Rectal smooth muscle tissue (tissue), 1 donor: ENCODE results near the gene CHRNB2.
A peak's percentile ranks its signal among the peaks of the same experiment; 100 is the strongest.

ENCODE experiments used
- H3K27ac ChIP-seq: one replicate; pipeline ENCODE4 v1.7.0; 2013; ENCODE audit warnings: low read depth, low read length, inconsistent platforms
- H3K27me3 ChIP-seq: one replicate; pipeline ENCODE4 v1.7.0; 2013; ENCODE audit warnings: low read length; ENCODE audit not compliant: control insufficient read depth, insufficient read depth
- H3K36me3 ChIP-seq: one replicate; pipeline ENCODE4 v1.7.0; 2013; ENCODE audit warnings: low read length; ENCODE audit not compliant: control insufficient read depth, insufficient read depth
- H3K4me1 ChIP-seq: one replicate; pipeline ENCODE4 v1.7.0; 2013; ENCODE audit warnings: low read length; ENCODE audit not compliant: control insufficient read depth, insufficient read depth
- H3K4me3 ChIP-seq: one replicate; pipeline ENCODE4 v1.7.0; 2013; ENCODE audit warnings: low read length
- H3K9ac ChIP-seq: one replicate; pipeline ENCODE4 v1.7.0; 2013; ENCODE audit warnings: low read length

The CHRNB2 gene

DNA sequence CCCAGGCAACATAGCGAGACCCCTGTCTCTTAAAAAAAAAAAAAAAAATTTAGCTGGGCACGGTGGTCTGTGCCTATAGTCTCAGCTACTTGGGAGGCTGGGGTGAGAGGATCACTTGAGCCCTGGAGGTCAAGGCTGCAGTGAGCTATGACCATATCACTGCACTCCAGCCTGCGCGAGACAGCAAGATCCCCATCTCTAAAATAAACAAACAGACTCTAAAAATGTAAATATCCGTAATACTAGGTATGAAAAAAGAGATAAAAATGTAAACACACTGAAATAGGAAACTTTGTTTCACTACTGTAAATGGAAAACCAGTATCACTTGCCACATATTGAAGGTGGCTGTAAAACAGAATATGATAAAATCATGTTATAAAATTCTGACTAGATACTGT lies 23.2 kb downstream of the CHRNB2 start:
- Histone ChIP-seq H3K4me3 (no peak overlapping the region), H3K27ac (no peak overlapping the region), H3K9ac (no peak overlapping the region), H3K27me3 (no peaks in the 10 kb centered on the region), H3K4me1 (no peaks in the 10 kb centered on the region), H3K36me3 (peaks cover 70% of the 10 kb centered on the region)

GRCh38 chr1:154591206-154591605 lies 23.6 kb downstream of the CHRNB2 start:
- no peak overlapping the region for H3K9ac ChIP-seq
- H3K4me3 ChIP-seq: no peak overlapping the region
- no peak overlapping the region for H3K27ac ChIP-seq
- H3K4me1 ChIP-seq: no peaks in the 10 kb centered on the region
- peaks cover 70% of the 10 kb centered on the region for H3K36me3 ChIP-seq
- H3K27me3 ChIP-seq: no peaks in the 10 kb centered on the region

DNA sequence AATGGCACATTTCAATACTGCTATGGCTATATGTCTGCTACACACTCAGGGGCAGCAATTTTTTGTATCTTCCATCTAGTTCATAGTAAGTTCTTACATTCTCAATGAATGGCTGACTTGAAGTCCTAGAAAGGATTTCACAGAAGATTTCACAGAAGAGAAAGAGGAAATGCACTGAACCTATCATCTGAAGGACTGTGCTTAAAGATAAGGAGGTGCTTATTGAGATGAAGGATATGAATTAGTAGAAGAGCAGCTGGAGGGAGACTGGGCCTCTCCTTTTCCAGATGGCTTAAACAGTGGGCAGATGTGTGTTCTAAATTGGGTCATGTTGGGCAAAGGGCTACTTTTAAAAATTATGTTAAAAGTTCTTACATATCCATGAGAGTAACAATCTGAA lies 25.8 kb downstream of the CHRNB2 start:
- Histone ChIP-seq H3K27me3 (no peaks in the 10 kb centered on the region), H3K36me3 (peaks cover 68% of the 10 kb centered on the region), H3K4me3 (no peak overlapping the region), H3K4me1 (no peaks in the 10 kb centered on the region), H3K27ac (no peak overlapping the region), H3K9ac (no peak overlapping the region)

DNA sequence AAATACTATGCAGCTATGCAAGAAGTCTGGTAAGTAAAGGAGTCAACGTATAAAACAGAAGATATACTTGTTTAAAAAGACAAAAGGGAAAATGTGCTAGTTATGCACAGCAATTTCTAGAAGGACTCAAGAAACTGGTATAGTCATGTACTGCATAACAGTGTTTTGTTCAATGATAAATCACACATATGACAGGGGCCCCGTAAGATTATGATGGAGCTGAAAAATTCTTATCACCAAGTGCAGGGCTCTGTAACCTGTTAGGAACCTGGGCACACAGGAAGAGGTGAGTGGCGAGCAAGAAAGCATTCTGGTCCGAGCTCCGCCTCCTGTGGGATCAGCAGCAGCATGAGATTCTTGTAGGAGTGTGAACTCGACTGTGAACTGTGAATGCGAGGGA lies 27.2 kb downstream of the CHRNB2 start:
- Histone ChIP-seq H3K27ac (no peak overlapping the region), H3K36me3 (peaks cover 59% of the 10 kb centered on the region)

DNA sequence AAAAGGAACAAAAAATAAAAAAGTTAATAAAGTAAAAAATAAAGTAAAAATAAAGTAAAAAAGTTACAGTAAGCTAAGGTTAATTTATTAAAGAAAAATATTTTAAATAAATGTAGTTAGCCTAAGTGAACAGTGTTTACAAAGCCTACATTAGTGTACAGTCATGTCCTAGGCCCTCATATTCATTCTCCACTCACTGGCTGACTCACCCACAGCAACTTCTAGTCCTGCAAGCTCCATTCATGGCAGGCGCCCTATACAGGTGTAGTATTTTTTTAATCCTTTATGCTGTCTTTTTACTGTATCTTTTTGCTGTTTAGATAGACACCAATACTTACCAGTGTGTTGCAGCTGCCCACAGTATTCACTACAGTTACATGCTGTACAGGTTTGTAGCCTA lies 28.0 kb downstream of the CHRNB2 start:
- H3K4me3 ChIP-seq: no peak overlapping the region
- H3K9ac ChIP-seq: no peak overlapping the region
- peaks cover 55% of the 10 kb centered on the region for H3K36me3 ChIP-seq
- no peaks in the 10 kb centered on the region for H3K4me1 ChIP-seq
- no peak overlapping the region for H3K27ac ChIP-seq
- no peaks in the 10 kb centered on the region for H3K27me3 ChIP-seq

More for the DNA sequence above, 27.2 kb downstream of the CHRNB2 start:
- Histone ChIP-seq H3K4me3 (no peak overlapping the region), H3K27me3 (no peaks in the 10 kb centered on the region), H3K4me1 (no peaks in the 10 kb centered on the region), H3K9ac (no peak overlapping the region)

DNA sequence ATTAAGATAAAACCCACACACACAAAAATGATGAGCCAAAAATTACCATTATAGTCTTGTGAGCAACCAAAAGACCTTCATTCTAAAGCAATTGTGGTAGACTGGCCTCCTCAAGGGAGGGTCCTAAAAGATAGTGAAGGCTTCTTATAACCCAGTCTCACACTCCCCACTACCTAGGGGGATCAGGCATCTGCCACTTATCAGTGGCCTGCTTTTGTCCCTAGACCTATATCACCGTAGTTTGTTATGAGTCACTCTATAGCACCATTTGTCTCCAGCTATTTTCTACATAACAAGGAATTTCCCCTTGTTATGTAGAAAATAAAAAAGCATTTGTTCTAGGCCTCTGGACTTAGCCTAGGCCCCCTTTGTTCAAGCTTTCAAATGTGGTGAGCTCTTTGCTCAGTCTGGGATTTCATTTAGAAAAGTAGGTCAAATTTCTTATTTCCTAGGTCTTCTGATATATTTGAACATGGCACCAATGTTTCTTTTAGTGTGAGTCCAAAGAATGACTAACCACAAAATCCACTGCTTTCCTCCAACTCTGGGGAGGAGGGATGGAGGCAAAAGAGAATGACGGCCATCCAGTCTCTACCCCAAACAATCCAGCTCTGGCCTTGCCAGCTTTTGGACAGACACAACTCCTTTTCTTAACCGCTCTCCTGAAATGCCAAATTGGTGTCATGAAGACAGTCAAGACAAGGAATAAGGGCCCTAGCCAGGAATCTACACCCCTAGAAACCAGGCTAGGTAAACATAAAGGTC lies 31.5 kb downstream of the CHRNB2 start:
- H3K9ac ChIP-seq: no peak overlapping the region
- H3K36me3 ChIP-seq: peaks cover 58% of the 10 kb centered on the region
- H3K27ac ChIP-seq: no peak overlapping the region

DNA sequence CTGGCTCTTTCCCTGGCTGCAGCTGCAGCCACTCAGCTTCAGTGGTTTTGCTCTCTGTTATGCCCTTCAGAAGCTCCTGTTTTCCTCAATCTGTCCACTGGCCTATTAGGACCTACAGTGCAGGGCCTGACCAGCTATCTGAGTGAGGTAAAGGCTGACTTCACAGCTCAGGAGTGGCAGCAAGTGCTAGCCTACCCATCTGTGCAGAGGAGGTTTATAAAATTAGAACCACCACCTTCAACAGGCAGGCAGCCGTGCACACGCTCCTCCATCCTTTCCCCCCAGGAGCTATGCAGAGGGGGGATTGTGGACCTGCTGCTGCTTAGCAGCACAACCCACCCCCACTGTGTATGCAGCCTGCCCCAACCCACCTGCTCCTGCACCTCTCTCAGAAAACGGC lies 32.1 kb downstream of the CHRNB2 start:
- Histone ChIP-seq H3K9ac (no peak overlapping the region), H3K27me3 (no peaks in the 10 kb centered on the region), H3K36me3 (peaks cover 54% of the 10 kb centered on the region), H3K27ac (no peak overlapping the region), H3K4me3 (no peak overlapping the region), H3K4me1 (no peaks in the 10 kb centered on the region)

More for the DNA sequence above, 31.5 kb downstream of the CHRNB2 start:
- H3K4me1 ChIP-seq: no peaks in the 10 kb centered on the region
- H3K27me3 ChIP-seq: no peaks in the 10 kb centered on the region
- no peak overlapping the region for H3K4me3 ChIP-seq

DNA sequence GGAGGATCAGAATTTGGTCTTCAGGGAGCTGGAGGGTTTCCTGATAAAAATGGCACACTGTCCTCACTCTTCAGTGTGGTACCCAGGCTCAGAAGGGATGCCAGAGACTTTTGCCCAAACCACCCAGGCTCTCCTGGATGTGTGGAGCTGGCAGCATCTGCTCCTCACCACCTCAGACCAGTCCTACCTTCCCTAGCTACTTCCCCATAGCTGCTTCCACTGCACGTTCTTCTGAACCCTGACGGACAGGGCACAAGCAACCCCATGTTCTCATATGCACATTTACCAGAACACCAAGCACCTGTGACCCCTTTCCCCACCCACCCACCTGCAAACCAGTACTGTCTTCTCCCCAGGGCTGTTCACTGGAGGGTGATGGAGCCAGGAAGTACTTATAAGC lies 35.7 kb downstream of the CHRNB2 start:
- Histone ChIP-seq H3K27me3 (no peaks in the 10 kb centered on the region), H3K4me1 (no peaks in the 10 kb centered on the region), H3K4me3 (no peak overlapping the region), H3K27ac (no peak overlapping the region), H3K9ac (no peak overlapping the region), H3K36me3 (peaks cover 24% of the 10 kb centered on the region)

DNA sequence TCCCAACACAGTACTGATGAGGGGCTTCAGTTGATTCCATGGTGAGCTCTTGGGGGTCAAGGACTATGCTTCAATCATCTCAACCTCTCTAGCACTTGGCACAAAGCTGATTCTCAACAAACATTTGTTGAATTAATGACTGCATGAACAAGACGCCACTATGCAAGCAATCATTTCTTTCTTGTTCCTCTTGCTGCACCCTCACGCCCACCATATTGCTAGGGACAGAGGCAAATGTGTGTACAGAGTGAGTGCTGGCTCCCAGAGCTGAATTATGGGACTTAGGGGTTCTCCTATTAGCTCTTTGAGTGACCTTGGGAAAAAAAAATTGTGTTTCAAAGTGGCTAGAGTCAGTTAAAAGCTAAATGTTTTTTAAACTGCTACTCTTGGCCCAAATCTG lies 38.0 kb downstream of the CHRNB2 start:
- Histone ChIP-seq H3K9ac (no peak overlapping the region), H3K27ac (no peak overlapping the region), H3K27me3 (no peaks in the 10 kb centered on the region), H3K36me3 (peaks cover 17% of the 10 kb centered on the region), H3K4me1 (peaks cover 7% of the 10 kb centered on the region), H3K4me3 (no peak overlapping the region)

- Histone ChIP-seq H3K27me3 (no peaks in the 10 kb centered on the region), H3K27ac (peak overlapping the region; percentile 93), H3K4me3 (peak overlapping the region; percentile 88), H3K9ac (peak overlapping the region; percentile 68), H3K36me3 (peaks cover 2% of the 10 kb centered on the region), H3K4me1 (peaks cover 7% of the 10 kb centered on the region)
Observed at GRCh38 chr1:154607106-154607608, 39.6 kb downstream of the CHRNB2 start.

GRCh38 chr1:154607609-154608396 lies 40.2 kb downstream of the CHRNB2 start, which contains the start of gene ADAR:
ADAR (minus strand) TSS chr1:154608186; CDS start chr1:154608006, 180 bp downstream.
- peak within 1 kb of the TSS; percentile 75 for H3K9ac ChIP-seq
- peaks cover 7% of the 10 kb centered on the region for H3K4me1 ChIP-seq
- peak within 1 kb of the TSS; percentile 93 for H3K27ac ChIP-seq
- H3K36me3 ChIP-seq: no peaks in the 10 kb centered on the region
- H3K4me3 ChIP-seq: peak within 1 kb of the TSS; percentile 88
- H3K27me3 ChIP-seq: no peaks in the 10 kb centered on the region

GRCh38 chr1:154608397-154609270 lies 41.1 kb downstream of the CHRNB2 start:
- H3K36me3 ChIP-seq: no peaks in the 10 kb centered on the region
- H3K27ac ChIP-seq: peak overlapping the region; percentile 93
- no peaks in the 10 kb centered on the region for H3K27me3 ChIP-seq
- peaks cover 7% of the 10 kb centered on the region for H3K4me1 ChIP-seq
- H3K9ac ChIP-seq: peak overlapping the region; percentile 75
- peak overlapping the region; percentile 88 for H3K4me3 ChIP-seq
